RWPE2 (cell line): ENCODE results near the gene METTL24.
"Not testable (repeated sequence)": the region's sequence is repeated elsewhere in the genome, so short reads cannot be mapped to it uniquely, and the experiment has no call there.

Experiments used
- ATAC-seq: fragments of 200-7000 bp; cut with Tn5 transposase; 3 replicates; pipeline ENCODE4 v1.9.1; 2021; ENCODE audit warnings: low read depth
- DNase-seq: peaks from one replicate; pipeline ENCODE4 v3.0.0-alpha.2; 2020; ENCODE audit warnings: low spot score
- H3K27ac ChIP-seq: fragments of 450-650 bp; 2 replicates; pipeline ENCODE4 v1.5.1; 2017; ENCODE audit warnings: mild to moderate bottlenecking; ENCODE audit not compliant: poor library complexity, severe bottlenecking
- H3K27me3 ChIP-seq: fragments of 250-450 bp; sonication (Bioruptor Pico); 2 replicates; pipeline ENCODE4 v1.5.1; 2021; ENCODE audit warnings: mild to moderate bottlenecking, moderate library complexity; ENCODE audit not compliant: insufficient read depth, poor library complexity, severe bottlenecking
- H3K36me3 ChIP-seq: fragments of 250-450 bp; sonication (Bioruptor Pico); 2 replicates; pipeline ENCODE4 v1.5.1; 2020; ENCODE audit warnings: low read depth, mild to moderate bottlenecking, moderate library complexity
- H3K4me1 ChIP-seq: fragments of 250-450 bp; sonication (Bioruptor Pico); 2 replicates; pipeline ENCODE4 v1.5.1; 2021; ENCODE audit warnings: mild to moderate bottlenecking, moderate library complexity; ENCODE audit not compliant: insufficient read depth, poor library complexity, severe bottlenecking
- H3K4me3 ChIP-seq: fragments of 250-450 bp; sonication (Bioruptor Pico); 2 replicates; pipeline ENCODE4 v1.5.1; 2021; ENCODE audit warnings: mild to moderate bottlenecking, moderate library complexity; ENCODE audit not compliant: severe bottlenecking
- H3K9me3 ChIP-seq: fragments of 250-450 bp; sonication (Bioruptor Pico); 2 replicates; pipeline ENCODE4 v1.5.1; 2021; ENCODE audit warnings: mild to moderate bottlenecking, moderate library complexity; ENCODE audit not compliant: severe bottlenecking
- TF ChIP-seq, protein P1 (sequence below): fragments of 450-650 bp; IDR thresholded peaks from one replicate; pipeline ENCODE4 v1.5.1; 2017; ENCODE audit warnings: mild to moderate bottlenecking, moderate library complexity; ENCODE audit not compliant: poor library complexity, severe bottlenecking

Gene METTL24

DNA sequence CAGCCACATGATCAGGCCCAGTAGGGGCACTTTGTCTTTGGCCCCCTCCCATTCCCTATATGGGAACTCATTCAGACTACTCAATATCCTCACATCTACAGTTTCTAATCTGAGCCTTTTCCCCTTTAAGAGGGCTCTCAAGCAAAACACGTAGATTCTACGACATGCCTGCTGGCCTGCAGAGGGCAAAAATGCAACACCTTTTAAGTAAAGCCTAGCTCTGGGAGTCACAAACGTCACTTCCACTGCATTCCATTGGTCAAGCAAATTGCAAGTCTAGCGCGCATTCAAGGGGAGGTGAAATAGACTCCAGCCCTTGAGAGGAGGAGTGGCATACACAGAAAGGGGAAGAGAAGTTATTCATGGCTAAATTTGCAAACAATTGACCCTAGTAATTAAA is 107.3 kb downstream of the METTL24 start:
- H3K27me3 ChIP-seq, result no peaks in the 10 kb centered on the region
- H3K9me3 ChIP-seq, result no peaks in the 10 kb centered on the region
- DNase-seq (no peak), ATAC-seq (no peak)
- no peaks in the 10 kb centered on the region for H3K36me3 ChIP-seq
- H3K4me1 ChIP-seq, result no peaks in the 10 kb centered on the region
- TF ChIP-seq, protein P1, sequence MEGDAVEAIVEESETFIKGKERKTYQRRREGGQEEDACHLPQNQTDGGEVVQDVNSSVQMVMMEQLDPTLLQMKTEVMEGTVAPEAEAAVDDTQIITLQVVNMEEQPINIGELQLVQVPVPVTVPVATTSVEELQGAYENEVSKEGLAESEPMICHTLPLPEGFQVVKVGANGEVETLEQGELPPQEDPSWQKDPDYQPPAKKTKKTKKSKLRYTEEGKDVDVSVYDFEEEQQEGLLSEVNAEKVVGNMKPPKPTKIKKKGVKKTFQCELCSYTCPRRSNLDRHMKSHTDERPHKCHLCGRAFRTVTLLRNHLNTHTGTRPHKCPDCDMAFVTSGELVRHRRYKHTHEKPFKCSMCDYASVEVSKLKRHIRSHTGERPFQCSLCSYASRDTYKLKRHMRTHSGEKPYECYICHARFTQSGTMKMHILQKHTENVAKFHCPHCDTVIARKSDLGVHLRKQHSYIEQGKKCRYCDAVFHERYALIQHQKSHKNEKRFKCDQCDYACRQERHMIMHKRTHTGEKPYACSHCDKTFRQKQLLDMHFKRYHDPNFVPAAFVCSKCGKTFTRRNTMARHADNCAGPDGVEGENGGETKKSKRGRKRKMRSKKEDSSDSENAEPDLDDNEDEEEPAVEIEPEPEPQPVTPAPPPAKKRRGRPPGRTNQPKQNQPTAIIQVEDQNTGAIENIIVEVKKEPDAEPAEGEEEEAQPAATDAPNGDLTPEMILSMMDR, result no peak
- no peak overlapping the region for H3K4me3 ChIP-seq
- no peak overlapping the region for H3K27ac ChIP-seq

DNA sequence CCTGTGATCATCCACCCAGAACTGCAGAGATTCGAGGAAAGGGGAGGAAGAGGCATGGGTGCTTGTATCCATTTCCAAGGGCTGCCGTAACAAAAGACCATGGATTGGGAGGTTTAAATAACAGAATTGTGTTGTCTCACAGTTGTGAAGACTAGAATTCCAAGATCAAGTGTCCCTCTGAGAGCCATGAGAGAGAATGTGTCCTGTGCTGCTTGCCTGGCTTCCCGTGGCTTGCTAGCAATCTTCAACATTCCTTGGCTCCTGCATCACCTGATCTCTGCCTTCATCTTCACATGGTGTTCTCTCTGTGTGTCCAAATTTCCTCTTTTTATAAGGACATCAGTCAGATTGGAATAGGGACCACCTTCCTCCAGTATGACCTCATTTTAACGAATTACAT is 108.1 kb downstream of the METTL24 start:
- no peaks in the 10 kb centered on the region for H3K36me3 ChIP-seq
- TF ChIP-seq, protein P1, result no peak
- no peak overlapping the region for H3K4me3 ChIP-seq
- no peaks in the 10 kb centered on the region for H3K27me3 ChIP-seq
- H3K27ac ChIP-seq, result no peak overlapping the region
- H3K9me3 ChIP-seq, result no peaks in the 10 kb centered on the region
- DNase-seq (no peak), ATAC-seq (no peak)
- no peaks in the 10 kb centered on the region for H3K4me1 ChIP-seq

DNA sequence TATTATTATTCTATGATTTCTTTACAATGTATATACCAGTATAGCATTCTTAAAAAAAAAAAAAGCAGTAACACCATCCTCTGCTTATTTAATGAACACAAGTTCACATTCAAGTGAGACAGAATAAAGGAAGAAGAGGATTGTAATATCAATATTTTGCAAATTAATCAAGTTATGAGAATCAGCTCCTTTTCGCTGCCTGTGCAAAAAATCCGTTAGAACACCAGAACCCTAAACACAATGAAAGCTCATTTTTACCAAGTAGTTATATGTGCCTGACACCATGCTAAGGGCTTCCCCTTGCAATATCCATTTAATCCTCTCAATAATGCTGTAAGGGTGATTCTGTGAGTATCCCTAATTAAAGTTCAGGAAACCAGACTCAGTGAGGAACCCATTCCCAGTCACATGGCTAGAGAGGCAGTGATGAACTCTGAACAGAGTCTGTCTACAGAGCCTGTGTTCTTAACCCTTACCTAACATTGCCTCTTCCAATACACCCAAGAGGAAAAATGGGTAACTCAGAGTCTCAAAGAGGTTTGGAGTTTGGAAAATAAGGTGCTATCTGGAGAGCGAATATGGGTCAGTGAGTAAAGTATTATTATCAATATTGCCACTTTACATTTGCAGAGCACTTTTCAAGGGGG is 111.1 kb downstream of the METTL24 start:
- H3K4me3 ChIP-seq, result no peak overlapping the region
- no peak for ATAC-seq
- no peaks in the 10 kb centered on the region for H3K27me3 ChIP-seq
- no peaks in the 10 kb centered on the region for H3K4me1 ChIP-seq
- no peak overlapping the region for H3K27ac ChIP-seq
- no peak for DNase-seq
- TF ChIP-seq, protein P1, result no peak
- no peaks in the 10 kb centered on the region for H3K36me3 ChIP-seq
- H3K9me3 ChIP-seq, result no peaks in the 10 kb centered on the region

DNA sequence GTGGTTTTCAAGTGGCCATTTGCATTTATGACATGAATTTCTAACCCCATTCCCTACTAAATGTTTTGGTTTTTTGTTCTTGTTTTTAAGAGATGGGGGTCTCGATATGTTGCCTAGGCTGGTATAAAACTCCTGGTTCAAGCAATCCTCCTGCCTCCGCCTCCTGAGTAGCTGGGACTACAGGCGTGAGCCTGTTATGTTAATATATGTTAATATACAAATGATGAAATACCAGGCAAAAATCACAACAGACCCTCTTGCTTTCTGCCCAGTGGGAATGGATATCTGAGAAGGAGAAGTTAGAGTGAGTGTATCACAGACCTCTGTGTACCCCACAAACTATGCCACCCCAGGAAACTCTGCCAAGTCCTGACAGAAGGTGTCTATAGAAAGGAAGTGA is 111.8 kb downstream of the METTL24 start:
- Histone ChIP-seq H3K27me3 (no peaks in the 10 kb centered on the region), H3K36me3 (no peaks in the 10 kb centered on the region), H3K4me1 (no peaks in the 10 kb centered on the region), H3K9me3 (no peaks in the 10 kb centered on the region), H3K27ac (no peak overlapping the region), H3K4me3 (no peak overlapping the region)
- DNase-seq, result no peak
- TF ChIP-seq, protein P1, result no peak
- no peak for ATAC-seq

DNA sequence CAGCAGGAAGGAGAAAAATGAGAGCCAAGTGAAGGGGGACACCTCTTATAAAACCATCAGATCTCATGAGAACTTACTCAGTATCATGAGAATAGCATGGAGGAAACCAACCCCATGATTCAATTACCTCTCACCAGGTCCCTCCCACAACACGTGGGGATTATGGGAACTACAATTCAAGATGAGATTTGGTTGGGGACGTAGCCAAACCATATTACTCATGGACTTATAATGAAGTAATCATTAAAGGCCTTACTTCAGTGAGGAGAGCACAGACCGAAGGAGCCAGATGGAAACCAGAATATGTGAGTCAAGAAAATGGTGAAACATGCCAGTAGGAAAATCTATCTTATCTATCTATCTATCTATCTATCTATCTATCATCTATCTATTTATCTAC is 113.5 kb downstream of the METTL24 start:
- H3K4me3 ChIP-seq, H3K27ac ChIP-seq, H3K4me1 ChIP-seq, H3K36me3 ChIP-seq, ATAC-seq, DNase-seq, H3K27me3 ChIP-seq, H3K9me3 ChIP-seq: not testable (repeated sequence)
